Iris pigment epithelial cell (primary cell): ENCODE measurements around the gene MICAL3.
"Not testable (repeated sequence)": the region's sequence is repeated elsewhere in the genome, so short reads cannot be mapped to it uniquely, and the experiment has no call there.

Source experiments
- DNase-seq: peaks from one replicate; pipeline ENCODE4 v3.0.0-alpha.2; 2011; ENCODE audit warnings: low read depth

MICAL3 gene, protein sequence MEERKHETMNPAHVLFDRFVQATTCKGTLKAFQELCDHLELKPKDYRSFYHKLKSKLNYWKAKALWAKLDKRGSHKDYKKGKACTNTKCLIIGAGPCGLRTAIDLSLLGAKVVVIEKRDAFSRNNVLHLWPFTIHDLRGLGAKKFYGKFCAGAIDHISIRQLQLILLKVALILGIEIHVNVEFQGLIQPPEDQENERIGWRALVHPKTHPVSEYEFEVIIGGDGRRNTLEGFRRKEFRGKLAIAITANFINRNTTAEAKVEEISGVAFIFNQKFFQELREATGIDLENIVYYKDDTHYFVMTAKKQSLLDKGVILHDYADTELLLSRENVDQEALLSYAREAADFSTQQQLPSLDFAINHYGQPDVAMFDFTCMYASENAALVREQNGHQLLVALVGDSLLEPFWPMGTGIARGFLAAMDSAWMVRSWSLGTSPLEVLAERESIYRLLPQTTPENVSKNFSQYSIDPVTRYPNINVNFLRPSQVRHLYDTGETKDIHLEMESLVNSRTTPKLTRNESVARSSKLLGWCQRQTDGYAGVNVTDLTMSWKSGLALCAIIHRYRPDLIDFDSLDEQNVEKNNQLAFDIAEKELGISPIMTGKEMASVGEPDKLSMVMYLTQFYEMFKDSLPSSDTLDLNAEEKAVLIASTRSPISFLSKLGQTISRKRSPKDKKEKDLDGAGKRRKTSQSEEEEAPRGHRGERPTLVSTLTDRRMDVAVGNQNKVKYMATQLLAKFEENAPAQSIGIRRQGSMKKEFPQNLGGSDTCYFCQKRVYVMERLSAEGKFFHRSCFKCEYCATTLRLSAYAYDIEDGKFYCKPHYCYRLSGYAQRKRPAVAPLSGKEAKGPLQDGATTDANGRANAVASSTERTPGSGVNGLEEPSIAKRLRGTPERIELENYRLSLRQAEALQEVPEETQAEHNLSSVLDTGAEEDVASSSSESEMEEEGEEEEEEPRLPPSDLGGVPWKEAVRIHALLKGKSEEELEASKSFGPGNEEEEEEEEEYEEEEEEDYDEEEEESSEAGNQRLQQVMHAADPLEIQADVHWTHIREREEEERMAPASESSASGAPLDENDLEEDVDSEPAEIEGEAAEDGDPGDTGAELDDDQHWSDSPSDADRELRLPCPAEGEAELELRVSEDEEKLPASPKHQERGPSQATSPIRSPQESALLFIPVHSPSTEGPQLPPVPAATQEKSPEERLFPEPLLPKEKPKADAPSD (N-terminal part only)

GRCh38 chr22:18024276-18024939, at the start of gene MICAL3:
TSS of gene MICAL3 (minus strand) at chr22:18024561. CDS start at chr22:17906812, 117,749 bp downstream.
- DNase-seq = peak; percentile 75

- not testable (repeated sequence) for DNase-seq
Observed at GRCh38 chr22:18073927-18074326, 49.6 kb upstream of the MICAL3 start.

- DNase-seq = no peak
Observed at GRCh38 chr22:18073467-18073866, 49.1 kb upstream of the MICAL3 start.

DNA sequence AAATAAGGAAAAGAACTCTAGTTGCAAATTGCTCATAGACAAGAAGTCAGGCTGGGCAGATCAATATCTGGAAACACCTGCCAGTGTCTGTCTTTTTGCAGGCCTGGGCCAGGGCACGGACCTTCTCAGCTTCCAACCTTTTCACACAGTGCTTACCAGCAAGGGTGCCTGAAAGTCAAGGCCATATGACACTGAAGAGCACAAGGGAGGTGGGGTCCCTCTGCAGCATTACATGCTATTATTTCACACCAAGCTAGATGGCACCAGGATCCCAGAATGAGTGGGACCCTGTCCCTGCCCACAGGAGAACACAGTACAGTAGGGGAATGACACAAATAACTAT, 47.6 kb upstream of the MICAL3 start:
- DNase-seq = no peak

DNA sequence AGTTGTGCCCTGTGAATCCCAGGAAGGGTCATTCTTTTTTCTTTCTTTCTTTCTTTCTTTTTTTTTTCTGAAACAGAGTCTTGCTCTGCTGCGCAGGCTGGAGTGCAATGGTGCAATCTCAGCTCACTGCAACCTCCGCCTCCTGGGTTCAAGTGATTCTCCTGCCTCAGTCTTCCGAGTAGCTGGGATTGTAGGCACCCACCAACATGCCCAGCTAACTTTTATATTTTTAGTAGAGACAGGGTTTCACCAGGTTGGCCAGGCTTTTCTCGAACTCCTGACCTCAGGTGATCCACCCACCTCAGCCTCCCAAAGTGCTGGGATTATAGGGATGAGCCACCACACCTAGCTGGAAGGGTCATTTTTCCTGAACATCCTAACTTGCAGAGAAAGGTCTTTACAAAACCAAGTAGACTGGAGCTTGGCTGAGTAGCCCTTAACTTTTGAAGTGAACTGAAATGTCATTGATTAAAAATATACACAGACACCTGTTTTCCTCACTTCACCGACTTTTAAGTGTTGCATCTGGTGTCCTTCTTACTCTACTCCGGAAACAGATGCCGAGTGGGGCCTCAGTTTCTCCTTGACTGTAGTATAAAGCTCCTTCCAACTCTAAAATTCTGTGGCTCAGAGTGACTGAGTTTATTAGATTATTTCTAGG, 47.1 kb upstream of the MICAL3 start:
- not testable (repeated sequence) for DNase-seq

- DNase-seq = no peak
Observed at GRCh38 chr22:18070556-18071306, 46.4 kb upstream of the MICAL3 start.

DNA sequence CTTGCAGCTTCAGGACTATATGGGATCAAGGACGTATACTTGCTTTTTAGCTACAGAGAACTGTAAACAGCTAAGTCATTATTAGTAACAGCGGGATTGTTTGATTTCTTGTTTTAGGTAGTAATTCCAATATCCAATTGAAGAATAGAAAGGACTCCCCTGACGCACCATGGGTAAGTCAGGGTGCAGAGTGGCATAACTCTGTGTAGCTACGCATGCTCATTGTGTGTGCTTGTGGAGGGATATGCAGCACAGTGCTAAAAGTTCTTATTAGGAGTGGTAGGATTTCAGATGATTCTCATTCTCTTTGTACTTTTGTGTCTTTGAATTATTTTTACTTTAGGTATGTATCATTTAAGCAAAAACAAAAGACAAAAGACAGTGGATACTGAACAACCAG, 45.7 kb upstream of the MICAL3 start:
- no peak for DNase-seq

DNA sequence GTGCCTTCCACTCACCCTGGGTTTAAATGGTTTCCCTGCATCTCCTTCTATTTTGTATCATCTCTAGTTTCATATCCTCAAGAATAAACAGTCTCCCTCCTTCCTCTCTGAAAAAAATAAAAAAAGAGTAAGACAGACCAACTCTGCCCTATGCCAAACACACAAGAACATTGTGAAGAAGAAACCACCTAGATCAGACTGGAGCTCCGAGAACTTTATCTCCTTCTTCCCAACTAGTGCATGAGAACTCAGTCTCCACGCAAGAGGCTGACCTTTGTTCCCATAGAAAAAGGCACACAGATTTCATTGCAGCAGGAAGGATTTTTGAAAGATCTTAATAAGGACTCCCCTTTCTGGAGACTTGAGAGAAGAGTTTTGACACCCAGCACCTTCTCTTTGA, 44.7 kb upstream of the MICAL3 start:
- no peak for DNase-seq

DNA sequence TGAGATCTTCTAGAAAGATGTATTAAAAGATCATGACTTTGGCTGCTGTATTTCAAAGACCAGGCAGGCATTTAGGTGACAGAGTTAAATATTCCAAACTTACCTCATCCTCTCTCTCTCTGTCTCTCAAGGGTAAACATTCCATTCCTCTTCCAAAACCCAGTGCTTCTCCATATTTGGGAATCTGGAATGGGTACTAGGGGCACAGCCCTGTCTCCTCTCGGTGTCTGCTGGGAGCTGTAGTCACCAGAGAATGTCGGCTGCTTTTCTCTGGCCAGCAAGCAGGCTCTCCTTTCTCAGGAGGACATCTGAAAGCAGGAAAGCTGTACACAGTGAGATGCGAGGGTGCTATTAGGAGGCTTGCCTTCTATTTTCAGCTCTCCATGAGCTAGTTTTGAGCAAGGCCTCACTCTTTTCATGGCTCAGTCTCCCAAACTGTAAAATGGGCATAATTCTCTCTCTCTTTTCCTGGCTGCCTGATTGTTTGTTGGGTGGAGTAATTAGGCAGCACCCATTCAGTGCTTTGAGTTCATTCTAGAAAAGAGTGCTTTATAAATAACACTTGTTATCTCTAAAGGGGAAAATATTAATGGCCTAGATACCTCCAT, 44.1 kb upstream of the MICAL3 start:
- no peak for DNase-seq

GRCh38 chr22:18067548-18068341, 43.4 kb upstream of the MICAL3 start:
- no peak for DNase-seq

- DNase-seq = no peak
Observed at GRCh38 chr22:18067121-18067520, 42.8 kb upstream of the MICAL3 start.

GRCh38 chr22:18066181-18066859, 42.0 kb upstream of the MICAL3 start:
- no peak for DNase-seq

DNA sequence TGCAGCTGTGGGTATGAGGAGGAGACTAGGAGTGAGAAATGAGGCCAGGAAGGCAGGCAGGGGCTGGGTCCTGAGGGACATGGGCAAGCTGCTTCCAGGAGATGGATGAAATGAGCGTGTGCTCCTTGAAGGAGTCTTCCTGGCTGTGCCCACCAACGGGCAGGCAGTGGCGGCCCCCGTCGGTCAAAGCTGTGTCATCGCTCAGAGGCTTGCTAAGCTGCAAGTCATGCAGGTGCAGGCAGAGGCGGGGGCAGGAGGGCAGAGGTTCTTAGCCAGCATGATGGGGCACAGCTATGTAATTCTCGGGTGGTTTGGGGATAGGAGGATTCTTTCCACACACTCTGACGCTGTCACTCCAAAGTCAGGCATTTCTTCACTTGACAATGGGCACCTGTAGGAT, 40.9 kb upstream of the MICAL3 start:
- no peak for DNase-seq

DNA sequence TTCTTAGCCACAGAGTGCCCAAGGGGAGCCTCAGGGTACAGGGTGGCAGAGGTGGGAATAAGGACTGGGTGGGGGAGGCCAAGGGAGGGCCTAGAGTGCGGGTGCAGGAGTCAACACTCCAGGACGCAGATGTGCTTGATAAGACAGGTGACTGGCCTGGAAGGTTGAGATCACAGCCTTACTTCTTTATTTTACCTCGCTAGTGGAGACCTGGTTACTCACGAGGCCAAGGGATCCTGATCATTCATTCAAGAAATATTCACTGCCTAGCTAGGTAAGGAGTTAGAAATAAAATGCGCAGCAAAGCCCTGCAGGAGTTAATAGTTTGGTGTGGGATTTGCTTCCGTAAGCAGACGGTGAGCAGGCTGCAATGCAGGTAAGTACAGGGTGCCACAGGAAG, 40.3 kb upstream of the MICAL3 start:
- DNase-seq = no peak

- DNase-seq = not testable (repeated sequence)
Observed at GRCh38 chr22:18063715-18064114, 39.4 kb upstream of the MICAL3 start.

- DNase-seq = no peak
Observed at GRCh38 chr22:18063306-18063705, 38.9 kb upstream of the MICAL3 start.

- no peak for DNase-seq
Observed at GRCh38 chr22:18062421-18062820, 38.1 kb upstream of the MICAL3 start.
